Effector memory CD4-positive, alpha-beta T cell (primary cell): ENCODE measurements around the gene PAGE5.

Source experiments
- DNase-seq, 3 donors: peaks; one replicate each; pipeline ENCODE4 v3.0.0-alpha.2; 2020
- H3K27ac ChIP-seq: 2 replicates; pipeline ENCODE4 v1.7.0; 2013; ENCODE audit warnings: mild to moderate bottlenecking, low read length, moderate library complexity; ENCODE audit not compliant: insufficient read depth, poor library complexity, severe bottlenecking
- H3K27me3 ChIP-seq: replicated peaks from 2 replicates; pipeline ENCODE4 v1.7.0; 2013; ENCODE audit warnings: mild to moderate bottlenecking, low read length; ENCODE audit not compliant: insufficient read depth, control insufficient read depth, poor library complexity, severe bottlenecking
- H3K36me3 ChIP-seq: 2 replicates; pipeline ENCODE4 v1.7.0; 2013; ENCODE audit warnings: mild to moderate bottlenecking, low read length, moderate library complexity; ENCODE audit not compliant: control insufficient read depth, insufficient read depth
- H3K4me1 ChIP-seq: 2 replicates; pipeline ENCODE4 v1.7.0; 2013; ENCODE audit warnings: low read length, mild to moderate bottlenecking; ENCODE audit not compliant: control insufficient read depth, insufficient read depth, poor library complexity, severe bottlenecking
- H3K4me3 ChIP-seq: 2 replicates; pipeline ENCODE4 v1.7.0; 2013; ENCODE audit warnings: low read length, low read depth, mild to moderate bottlenecking; ENCODE audit not compliant: insufficient read depth, poor library complexity, severe bottlenecking
- H3K9me3 ChIP-seq: 2 replicates; pipeline ENCODE4 v1.7.0; 2013; ENCODE audit warnings: mild to moderate bottlenecking, low read length, moderate library complexity; ENCODE audit not compliant: control insufficient read depth
- total RNA-seq, 3 donors: gene quantifications; one replicate each; lab custom pipeline; 2026; lab: John Stamatoyannopoulos, UW

Gene PAGE5, protein sequence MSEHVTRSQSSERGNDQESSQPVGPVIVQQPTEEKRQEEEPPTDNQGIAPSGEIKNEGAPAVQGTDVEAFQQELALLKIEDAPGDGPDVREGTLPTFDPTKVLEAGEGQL
- 0.58 to 1.6 (median 0.86) reads per million in 3 donors for total RNA-seq

GRCh38 chrX:55220119-55220794 lies at the start of gene PAGE5:
Gene PAGE5 (plus strand): TSS chrX:55220346. CDS start chrX:55221383, 1,037 bp downstream.
- Histone ChIP-seq H3K9me3 (no peaks in the 10 kb centered on the region), H3K36me3 (no peaks in the 10 kb centered on the region), H3K4me3 (no peak within 1 kb of the TSS), H3K27me3 (no peaks in the 10 kb centered on the region), H3K4me1 (no peaks in the 10 kb centered on the region), H3K27ac (no peak within 1 kb of the TSS)
- DNase-seq, result no peak

DNA sequence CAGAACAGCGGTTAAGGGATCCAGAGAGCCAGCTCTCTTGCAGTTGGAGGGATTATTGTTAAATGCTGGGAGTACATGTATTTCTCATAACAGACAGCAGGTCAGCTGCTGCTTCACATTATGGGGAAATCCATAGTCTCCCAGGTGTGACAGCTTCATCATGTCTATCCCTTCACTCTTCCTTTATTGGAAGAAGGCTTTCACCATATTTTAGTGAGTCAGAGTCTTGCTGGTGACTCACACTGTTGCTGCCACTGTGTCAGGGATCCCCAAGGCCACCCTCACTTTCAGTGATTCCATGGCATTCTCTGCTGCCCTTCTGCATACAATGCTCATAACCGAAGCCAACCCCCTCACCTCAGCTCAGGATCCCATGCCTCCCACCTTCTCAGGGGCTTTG lies 32.9 kb upstream of the PAGE5 start:
- no peaks in the 10 kb centered on the region for H3K9me3 ChIP-seq
- no peak overlapping the region for H3K27ac ChIP-seq
- DNase-seq, result no peak
- no peaks in the 10 kb centered on the region for H3K27me3 ChIP-seq
- no peak overlapping the region for H3K4me3 ChIP-seq
- no peaks in the 10 kb centered on the region for H3K4me1 ChIP-seq
- H3K36me3 ChIP-seq, result no peaks in the 10 kb centered on the region

DNA sequence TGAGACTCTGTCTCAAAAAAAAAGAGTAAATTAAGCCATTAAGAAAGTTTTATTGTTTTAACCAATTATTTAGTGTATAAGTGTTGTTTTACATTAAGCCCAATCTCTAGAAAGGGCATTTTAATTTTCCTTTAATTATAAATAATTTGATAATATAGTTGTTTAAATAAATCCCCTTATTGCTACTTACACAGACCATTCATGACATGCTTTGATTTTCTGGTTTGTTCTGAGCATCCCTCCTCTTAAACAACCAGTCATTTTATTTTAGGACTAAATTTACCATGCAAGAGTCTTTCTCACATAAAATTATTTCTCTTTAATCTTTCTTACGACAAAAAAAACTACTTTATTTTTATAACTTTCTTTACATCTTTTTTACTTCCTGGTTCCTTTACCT lies 23.5 kb upstream of the PAGE5 start:
- H3K9me3 ChIP-seq, result no peaks in the 10 kb centered on the region
- no peaks in the 10 kb centered on the region for H3K36me3 ChIP-seq
- H3K27me3 ChIP-seq, result no peaks in the 10 kb centered on the region
- no peak for DNase-seq
- no peak overlapping the region for H3K27ac ChIP-seq
- no peak overlapping the region for H3K4me3 ChIP-seq
- no peaks in the 10 kb centered on the region for H3K4me1 ChIP-seq

GRCh38 chrX:55201930-55202579 lies 18.1 kb upstream of the PAGE5 start:
- Histone ChIP-seq H3K4me3 (no peak overlapping the region), H3K36me3 (no peaks in the 10 kb centered on the region), H3K27ac (no peak overlapping the region), H3K9me3 (no peaks in the 10 kb centered on the region), H3K4me1 (no peaks in the 10 kb centered on the region), H3K27me3 (no peaks in the 10 kb centered on the region)
- no peak for DNase-seq

- Histone ChIP-seq H3K27me3 (no peaks in the 10 kb centered on the region), H3K9me3 (no peaks in the 10 kb centered on the region), H3K36me3 (no peaks in the 10 kb centered on the region), H3K4me3 (no peak overlapping the region), H3K4me1 (no peaks in the 10 kb centered on the region), H3K27ac (no peak overlapping the region)
- no peak for DNase-seq
Measured at GRCh38 chrX:55206162-55206941, 13.8 kb upstream of the PAGE5 start.

DNA sequence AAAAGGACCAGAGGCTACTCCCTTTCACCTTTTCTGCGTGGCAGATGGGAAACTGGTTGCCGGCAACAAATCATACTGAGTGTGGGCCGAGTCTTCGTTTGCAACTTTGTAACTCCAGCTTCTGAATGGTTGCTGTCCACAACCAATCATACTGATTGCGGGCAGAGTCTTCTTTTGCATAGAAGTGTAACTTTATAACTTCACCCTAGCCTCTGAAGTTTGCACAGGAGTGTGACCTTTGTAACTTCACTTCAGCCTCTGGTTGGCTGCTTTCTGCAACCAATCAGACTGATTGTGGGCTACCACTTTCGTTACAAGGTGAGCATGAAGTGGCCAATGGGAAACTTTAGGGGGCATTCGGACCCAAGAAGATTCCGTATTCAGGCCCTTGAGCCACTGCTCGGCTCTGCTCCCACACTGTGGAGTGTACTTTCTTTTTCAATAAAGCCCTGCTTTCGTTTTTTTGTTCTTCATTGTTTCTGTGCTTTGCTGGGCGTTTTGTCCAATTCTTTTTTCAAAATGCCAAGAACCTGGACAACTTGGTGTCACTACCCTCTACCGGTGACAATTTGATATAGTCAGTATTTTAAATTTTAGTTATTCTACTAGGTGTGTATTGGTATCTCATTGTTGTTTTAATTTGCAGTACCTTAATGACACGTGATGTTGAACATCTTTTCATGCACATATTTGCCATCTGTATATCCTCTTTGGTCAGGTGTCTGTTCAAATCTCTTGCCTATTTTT lies 9.0 kb upstream of the PAGE5 start:
- DNase-seq, result no peak
- H3K4me1 ChIP-seq, result no peaks in the 10 kb centered on the region
- no peak overlapping the region for H3K27ac ChIP-seq
- H3K36me3 ChIP-seq, result no peaks in the 10 kb centered on the region
- H3K4me3 ChIP-seq, result no peak overlapping the region
- no peaks in the 10 kb centered on the region for H3K27me3 ChIP-seq
- no peaks in the 10 kb centered on the region for H3K9me3 ChIP-seq

DNA sequence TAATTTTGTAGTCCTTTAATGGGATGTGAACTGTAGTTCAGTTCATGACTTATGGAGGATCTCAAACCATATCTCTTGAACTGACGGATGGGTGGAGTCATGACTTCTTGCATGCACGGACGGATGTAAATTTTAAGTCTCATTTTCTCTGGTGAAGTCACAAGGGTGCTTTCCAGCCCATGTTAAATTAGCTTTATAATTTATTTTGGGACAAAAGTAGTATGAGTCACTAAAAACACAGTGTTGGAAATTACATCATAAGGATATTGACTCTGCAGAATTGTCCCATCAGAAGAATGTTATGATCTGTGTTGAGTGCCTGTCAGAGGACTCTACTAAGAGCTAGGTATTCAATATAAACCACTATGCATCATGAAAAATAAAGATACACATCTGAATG lies 6.8 kb upstream of the PAGE5 start:
- Histone ChIP-seq H3K36me3 (no peaks in the 10 kb centered on the region), H3K27me3 (no peaks in the 10 kb centered on the region), H3K27ac (no peak overlapping the region), H3K4me3 (no peak overlapping the region), H3K4me1 (no peaks in the 10 kb centered on the region), H3K9me3 (no peaks in the 10 kb centered on the region)
- DNase-seq, result no peak

GRCh38 chrX:55240788-55241340 lies 20.7 kb downstream of the PAGE5 start:
- H3K27ac ChIP-seq, result no peak overlapping the region
- no peaks in the 10 kb centered on the region for H3K9me3 ChIP-seq
- H3K36me3 ChIP-seq, result no peaks in the 10 kb centered on the region
- no peaks in the 10 kb centered on the region for H3K4me1 ChIP-seq
- H3K27me3 ChIP-seq, result no peaks in the 10 kb centered on the region
- DNase-seq, result no peak
- H3K4me3 ChIP-seq, result no peak overlapping the region

GRCh38 chrX:55253528-55253927 lies 33.4 kb downstream of the PAGE5 start:
- Histone ChIP-seq H3K27ac (no peak overlapping the region), H3K27me3 (no peaks in the 10 kb centered on the region), H3K4me3 (no peak overlapping the region), H3K9me3 (no peaks in the 10 kb centered on the region), H3K4me1 (no peaks in the 10 kb centered on the region), H3K36me3 (no peaks in the 10 kb centered on the region)
- no peak for DNase-seq
